Ascending aorta (tissue), 2 donors: Measurements from ENCODE around the gene SCLY. TPM values are rescaled to one million over a fixed set of nuclear protein-coding genes. Genes with fewer than 3 reads are reported as not detected.
"Not testable (repeated sequence)": the region's sequence is repeated elsewhere in the genome, so short reads cannot be mapped to it uniquely, and the experiment has no call there.

Experiments
- DNase-seq, 2 donors: peaks; one replicate each; pipeline ENCODE4 v3.0.0-alpha.2; 2019; ENCODE audit warnings: low spot score in 2 of 2
- H3K27ac ChIP-seq, 2 donors: fragments of 200-600 bp; sonication (generic); one replicate each; pipeline ENCODE4 v1.5.1; 2016 to 2017; ENCODE audit warnings: mild to moderate bottlenecking in 1 of 2
- H3K27me3 ChIP-seq: fragments of 200-600 bp; sonication (generic); one replicate; pipeline ENCODE4 v1.5.1; 2017
- H3K36me3 ChIP-seq, 2 donors: fragments of 200-600 bp; sonication (generic); one replicate each; pipeline ENCODE4 v1.5.1; 2016
- H3K4me1 ChIP-seq, 2 donors: fragments of 200-600 bp; sonication (generic); one replicate each; pipeline ENCODE4 v1.5.1; 2016 to 2017; ENCODE audit warnings: mild to moderate bottlenecking in 1 of 2
- H3K4me3 ChIP-seq, 2 donors: fragments of 200-600 bp; sonication (generic); one replicate each; pipeline ENCODE4 v1.5.1; 2016 to 2017; ENCODE audit warnings: mild to moderate bottlenecking in 1 of 2
- H3K9me3 ChIP-seq, 2 donors: fragments of 200-600 bp; sonication (generic); one replicate each; pipeline ENCODE4 v1.5.1; 2016
- intact Hi-C: fragments of 100-400 bp; cut with DNase I; formaldehyde crosslinking; loops from one replicate; pipeline ENCODE4 v1.15.1; 2023
- total RNA-seq: library from RNA; depleted of rRNA; stranded (reverse); fragments of >200 nt; gene quantifications from one replicate; pipeline ENCODE4 v1.1.0, GENCODE V29; 2016
- TF ChIP-seq, protein P1 (sequence below), 3 experiments: fragments of 200-600 bp in 2 of 3; fragments of 450-650 bp in 1 of 3; sonication (generic) in 2 of 3; IDR thresholded peaks; one replicate each; pipeline ENCODE4 v1.5.1; 2016 to 2019; ENCODE audit warnings: antibody characterized with exemption in 3 of 3, mild to moderate bottlenecking in 1 of 3, moderate library complexity in 1 of 3

The SCLY gene
- total RNA-seq, 1 donor from 2014 or later = 87.5 TPM

DNA sequence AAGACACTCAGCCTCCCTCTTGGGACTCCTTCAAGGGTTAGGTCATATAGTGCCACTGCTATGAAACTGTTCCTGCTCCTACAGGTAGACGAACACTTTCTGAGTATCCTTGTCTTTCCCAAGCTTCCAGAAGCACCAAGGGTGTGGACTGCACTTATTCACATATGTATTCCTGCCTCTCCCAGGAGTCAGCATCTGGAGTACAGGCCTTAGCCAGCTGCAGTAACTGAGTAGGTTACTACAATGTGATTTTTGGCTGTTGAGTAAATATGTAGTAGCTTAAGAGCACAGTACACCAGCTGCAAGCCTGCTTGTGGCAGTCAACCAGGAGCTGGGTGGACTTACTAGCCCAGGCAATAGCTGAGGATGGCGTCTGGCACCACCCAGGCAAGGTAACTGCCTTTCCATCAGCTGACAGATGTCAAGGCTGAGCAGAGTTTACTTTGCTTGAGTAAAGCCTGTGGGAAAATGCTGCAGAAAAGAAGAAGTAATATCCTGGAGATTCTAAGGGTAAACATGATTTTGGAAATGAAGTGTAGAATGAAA lies 14.0 kb upstream of the SCLY start:
- no peak for DNase-seq
- TF ChIP-seq, protein P1, sequence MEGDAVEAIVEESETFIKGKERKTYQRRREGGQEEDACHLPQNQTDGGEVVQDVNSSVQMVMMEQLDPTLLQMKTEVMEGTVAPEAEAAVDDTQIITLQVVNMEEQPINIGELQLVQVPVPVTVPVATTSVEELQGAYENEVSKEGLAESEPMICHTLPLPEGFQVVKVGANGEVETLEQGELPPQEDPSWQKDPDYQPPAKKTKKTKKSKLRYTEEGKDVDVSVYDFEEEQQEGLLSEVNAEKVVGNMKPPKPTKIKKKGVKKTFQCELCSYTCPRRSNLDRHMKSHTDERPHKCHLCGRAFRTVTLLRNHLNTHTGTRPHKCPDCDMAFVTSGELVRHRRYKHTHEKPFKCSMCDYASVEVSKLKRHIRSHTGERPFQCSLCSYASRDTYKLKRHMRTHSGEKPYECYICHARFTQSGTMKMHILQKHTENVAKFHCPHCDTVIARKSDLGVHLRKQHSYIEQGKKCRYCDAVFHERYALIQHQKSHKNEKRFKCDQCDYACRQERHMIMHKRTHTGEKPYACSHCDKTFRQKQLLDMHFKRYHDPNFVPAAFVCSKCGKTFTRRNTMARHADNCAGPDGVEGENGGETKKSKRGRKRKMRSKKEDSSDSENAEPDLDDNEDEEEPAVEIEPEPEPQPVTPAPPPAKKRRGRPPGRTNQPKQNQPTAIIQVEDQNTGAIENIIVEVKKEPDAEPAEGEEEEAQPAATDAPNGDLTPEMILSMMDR (IDR thresholded peaks at IDR 0.05) = no peak
- intact Hi-C loops = no loop called here
- Histone ChIP-seq H3K9me3 (no peaks in the 10 kb centered on the region), H3K36me3 (peaks cover 11 to 37% of the 10 kb centered on the region in 2 donors), H3K4me3 (no peak overlapping the region), H3K4me1 (no peaks in the 10 kb centered on the region), H3K27ac (no peak overlapping the region), H3K27me3 (no peaks in the 10 kb centered on the region)

DNA sequence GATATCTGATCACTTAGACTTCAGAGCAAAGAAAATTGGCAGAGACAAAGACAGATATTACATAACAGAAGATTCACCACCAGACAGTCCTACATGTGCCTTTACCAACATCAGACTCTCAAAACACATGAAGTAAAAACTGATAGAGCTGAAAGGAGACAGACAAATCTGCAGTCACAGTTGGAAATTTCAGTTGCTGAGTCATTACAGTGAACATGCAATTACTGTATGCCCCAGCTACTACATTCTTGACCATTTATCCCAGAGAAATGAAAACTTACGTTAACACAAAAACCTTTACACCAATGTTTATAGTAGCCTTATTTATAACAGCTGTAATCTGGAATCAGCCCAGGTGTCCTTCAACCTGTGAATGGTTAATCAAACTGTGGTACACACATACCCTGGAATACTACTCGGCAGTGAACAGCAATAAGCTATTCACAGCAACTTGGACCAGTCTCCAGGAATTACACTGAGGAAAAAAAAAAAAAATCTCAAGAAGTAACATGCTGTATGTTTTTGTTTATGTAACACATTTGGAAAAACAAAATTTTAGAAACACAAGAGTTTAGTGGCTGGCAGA lies 7.5 kb upstream of the SCLY start:
- Histone ChIP-seq H3K27me3 (no peaks in the 10 kb centered on the region), H3K4me3 (no peak overlapping the region), H3K36me3 (no peaks in the 10 kb centered on the region), H3K27ac (no peak overlapping the region), H3K4me1 (no peaks in the 10 kb centered on the region), H3K9me3 (no peaks in the 10 kb centered on the region)
- TF ChIP-seq, protein P1 (IDR thresholded peaks at IDR 0.05) = no peak
- intact Hi-C loops = no loop called here
- DNase-seq = no peak

- Histone ChIP-seq H3K9me3 (no peaks in the 10 kb centered on the region), H3K36me3 (no peaks in the 10 kb centered on the region), H3K27ac (no peak overlapping the region), H3K4me3 (no peak overlapping the region), H3K27me3 (no peaks in the 10 kb centered on the region), H3K4me1 (peaks cover 0 to 8% of the 10 kb centered on the region in 2 donors)
- DNase-seq = no peak
- TF ChIP-seq, protein P1 (IDR thresholded peaks at IDR 0.05) = no peak
- intact Hi-C loops = no loop called here
These were observed 5.0 kb upstream of the SCLY start for GRCh38 chr2:238055841-238056240.

DNA sequence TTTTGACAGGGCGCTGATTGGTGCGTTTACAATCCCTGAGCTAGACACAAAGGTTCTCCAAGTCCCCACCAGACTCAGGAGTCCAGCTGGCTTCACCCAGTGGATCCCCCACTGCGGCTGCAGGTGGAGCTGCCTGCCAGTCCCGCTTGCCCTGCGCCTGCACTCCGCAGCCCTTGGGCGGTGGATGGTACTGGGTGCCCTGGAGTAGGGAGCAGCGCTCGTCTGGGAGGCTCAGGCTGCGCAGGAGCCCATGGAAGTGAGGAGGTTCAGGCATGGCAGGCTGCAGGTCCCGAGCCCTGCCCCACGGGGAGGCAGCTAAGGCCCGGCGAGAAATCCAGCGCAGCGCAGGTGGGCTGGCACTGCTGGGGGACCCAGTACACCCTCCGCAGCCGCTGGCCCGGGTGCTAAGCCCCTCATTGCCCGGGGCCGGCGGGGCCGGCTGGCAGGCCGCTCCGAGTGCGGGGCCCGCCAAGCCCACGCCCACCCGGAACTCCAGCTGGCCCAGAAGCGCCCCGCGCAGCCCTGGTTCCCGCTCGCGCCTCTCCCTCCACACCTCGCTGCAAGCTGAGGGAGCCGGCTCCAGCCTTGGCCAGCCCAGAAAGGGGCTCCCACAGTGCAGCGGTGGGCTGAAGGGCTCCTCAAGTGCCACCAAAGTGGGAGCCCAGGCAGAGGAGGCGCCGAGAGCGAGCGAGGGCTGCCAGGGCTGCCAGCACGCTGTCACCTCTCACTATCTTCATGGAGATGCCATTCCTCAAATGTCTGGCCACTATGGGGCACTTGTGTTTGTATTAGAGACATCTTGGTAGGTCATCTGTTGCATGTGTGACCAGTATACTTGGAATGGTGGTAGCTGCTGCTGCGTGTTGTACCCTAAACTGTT lies 2.9 kb upstream of the SCLY start:
- DNase-seq, H3K4me3 ChIP-seq, intact Hi-C loops, H3K27me3 ChIP-seq, H3K36me3 ChIP-seq, H3K9me3 ChIP-seq, H3K27ac ChIP-seq: not testable (repeated sequence)
- H3K4me1 ChIP-seq = peaks cover 5 to 17% of the 10 kb centered on the region in 2 donors

DNA sequence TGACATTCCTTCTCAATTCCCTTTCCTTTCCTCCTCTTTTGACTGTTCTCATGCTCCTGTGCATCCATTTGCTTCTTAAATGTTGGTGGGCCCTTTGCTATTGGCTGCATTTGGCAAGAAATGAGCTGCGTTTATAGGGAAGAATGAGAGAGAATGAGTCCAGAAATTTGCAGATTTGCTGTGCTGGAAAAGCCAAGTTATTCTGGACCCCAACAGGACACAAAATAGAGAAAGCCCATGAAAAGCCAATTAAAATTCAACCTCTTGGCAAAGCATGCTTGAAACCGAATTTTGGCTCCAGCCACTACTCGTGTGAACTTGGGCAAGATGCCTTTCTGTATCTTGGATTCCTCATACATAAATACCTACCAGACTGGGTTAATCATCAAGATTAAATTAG lies 1.3 kb upstream of the SCLY start:
- DNase-seq = no peak
- H3K27me3 ChIP-seq = no peaks in the 10 kb centered on the region
- intact Hi-C loops = no loop called here
- TF ChIP-seq, protein P1 (IDR thresholded peaks at IDR 0.05) = no peak
- H3K36me3 ChIP-seq = no peaks in the 10 kb centered on the region
- H3K27ac ChIP-seq = no peak overlapping the region
- H3K4me3 ChIP-seq = peak overlapping the region; percentile 85 to 92
- no peaks in the 10 kb centered on the region for H3K9me3 ChIP-seq
- peaks cover 5 to 17% of the 10 kb centered on the region in 2 donors for H3K4me1 ChIP-seq

DNA sequence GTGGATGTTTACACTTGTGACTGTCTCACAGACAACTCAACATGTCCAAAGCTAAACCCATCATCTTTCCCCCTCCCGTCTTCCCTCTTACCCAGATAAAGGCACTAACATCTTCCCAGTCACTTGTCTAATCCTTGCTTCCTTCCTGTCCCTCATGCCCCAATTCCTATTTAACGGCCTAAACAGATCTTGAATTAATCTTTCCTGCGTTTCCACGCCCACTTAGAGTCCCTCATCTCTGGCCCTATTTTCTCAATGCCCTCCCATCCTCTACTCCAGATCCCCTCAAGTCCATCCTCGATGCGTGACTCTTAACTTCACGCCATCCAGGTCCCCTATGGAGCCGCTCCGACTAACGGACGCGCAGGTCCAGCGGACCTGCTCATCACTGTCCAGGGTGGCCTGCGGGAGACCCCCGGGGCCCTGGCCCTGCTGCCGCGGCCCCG lies 682 bp upstream of the SCLY start:
- peaks cover 5 to 17% of the 10 kb centered on the region in 2 donors for H3K4me1 ChIP-seq
- intact Hi-C loops = loop anchor here (1.0 to 2.0 kb wide), 6 partner anchors 61 to 181 kb away; partner anchors contain the start of genes HES6 and KLHL30
- DNase-seq = no peak
- TF ChIP-seq, protein P1 (IDR thresholded peaks at IDR 0.05) = no peak
- H3K27ac ChIP-seq = peak overlapping the region; percentile 87 to 89
- no peaks in the 10 kb centered on the region for H3K9me3 ChIP-seq
- peak overlapping the region; percentile 85 to 92 for H3K4me3 ChIP-seq
- no peaks in the 10 kb centered on the region for H3K27me3 ChIP-seq
- H3K36me3 ChIP-seq = no peaks in the 10 kb centered on the region
